GM18499 (cell line): ENCODE measurements around the gene LRCH4.
"Not testable (repeated sequence)": the region's sequence is repeated elsewhere in the genome, so short reads cannot be mapped to it uniquely, and the experiment has no call there.

Experiments
- ATAC-seq: cut with Tn5 transposase; IDR thresholded peaks from one replicate; pipeline ENCODE4 v1.9.1; 2021; ENCODE audit warnings: moderate number of reproducible peaks; ENCODE audit not compliant: insufficient read depth, unreplicated experiment

The LRCH4 gene

DNA sequence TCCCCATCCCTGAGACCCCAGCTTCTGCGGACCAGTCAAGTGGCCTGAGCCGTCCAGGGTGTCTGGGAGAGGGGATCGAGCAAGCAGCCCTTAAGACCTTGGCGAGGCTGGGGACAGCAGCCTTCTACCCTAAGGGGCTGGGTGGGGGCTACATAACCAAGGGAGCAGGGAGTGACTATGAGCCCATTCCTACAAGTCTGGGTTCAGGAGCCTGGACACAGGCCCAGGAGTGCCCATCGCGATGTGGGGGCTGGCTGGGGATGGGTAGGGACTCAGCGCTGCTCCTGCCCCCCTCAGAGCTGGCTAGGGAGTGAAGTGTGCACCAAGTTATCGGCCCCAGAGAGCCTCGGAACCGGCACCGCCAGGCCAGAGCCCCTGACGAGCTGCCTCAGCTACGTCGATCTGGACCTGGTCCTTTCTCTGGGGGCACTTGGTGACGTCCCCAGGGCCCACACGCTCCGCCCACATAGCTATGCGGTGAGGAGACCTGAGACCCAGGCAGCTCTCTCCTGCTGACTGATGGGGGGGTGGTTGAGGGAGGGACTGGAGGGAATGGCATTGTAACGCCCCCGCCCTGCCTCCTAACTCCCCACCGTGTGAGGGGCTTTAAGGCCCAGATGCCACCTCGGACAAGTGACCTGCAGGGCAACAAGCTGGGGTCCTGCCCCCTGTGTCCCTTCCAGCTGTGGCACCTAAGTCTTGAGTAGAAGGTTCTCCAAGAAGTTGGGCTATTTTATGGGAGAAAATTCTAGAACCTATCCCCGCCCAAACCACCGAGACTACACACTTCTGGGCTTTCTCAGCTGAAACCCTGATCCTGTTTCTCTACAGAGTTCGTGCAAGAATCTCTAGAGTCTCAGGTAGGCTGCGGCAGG, 14.7 kb downstream of the LRCH4 start:
- ATAC-seq: no peak

DNA sequence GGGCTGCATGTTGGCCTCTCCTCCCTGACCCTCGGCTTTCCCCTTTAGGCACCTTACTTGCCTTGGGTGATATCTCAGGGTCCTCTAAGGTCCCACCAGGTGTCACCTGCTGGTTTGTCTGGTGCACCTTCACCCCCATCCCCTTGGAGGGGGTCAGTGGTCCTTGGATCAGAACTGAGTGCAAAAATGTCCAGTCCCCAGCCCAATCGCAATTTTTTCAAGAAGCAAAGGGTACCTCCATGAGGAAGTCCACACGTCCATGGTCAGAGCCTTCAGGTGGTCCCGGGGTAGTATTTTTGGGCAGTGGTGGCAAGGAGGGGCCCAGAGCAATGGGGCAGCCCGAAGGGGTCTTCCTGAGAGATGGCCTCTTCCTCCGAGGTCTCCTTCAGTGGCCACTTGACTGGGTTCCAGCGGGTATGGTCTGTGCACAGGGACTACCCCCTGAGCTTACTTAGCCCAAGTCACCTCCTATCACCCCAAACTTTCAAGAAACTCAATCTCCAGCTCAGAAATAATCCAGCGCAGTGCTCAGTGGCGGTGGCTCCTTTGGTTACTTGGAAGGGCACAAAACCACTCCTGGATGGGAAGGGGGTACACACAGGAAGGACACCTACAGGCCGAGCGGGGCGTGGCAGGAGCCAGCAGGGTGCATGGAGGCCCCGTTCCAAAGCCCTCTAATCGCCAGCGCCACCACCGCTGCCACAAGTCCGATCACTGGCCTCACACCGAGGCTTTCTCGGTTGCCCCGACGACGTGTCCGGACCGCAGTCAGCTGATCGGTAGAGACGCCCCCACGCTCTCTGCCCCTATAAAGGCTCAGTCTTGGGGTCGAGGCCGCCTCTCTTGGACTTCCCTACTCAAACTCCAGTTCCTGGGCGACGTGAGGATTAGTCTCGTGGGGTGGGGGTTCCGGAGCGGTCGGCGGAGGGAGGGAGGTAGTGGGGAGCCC, 16.8 kb downstream of the LRCH4 start:
- no peak for ATAC-seq

DNA sequence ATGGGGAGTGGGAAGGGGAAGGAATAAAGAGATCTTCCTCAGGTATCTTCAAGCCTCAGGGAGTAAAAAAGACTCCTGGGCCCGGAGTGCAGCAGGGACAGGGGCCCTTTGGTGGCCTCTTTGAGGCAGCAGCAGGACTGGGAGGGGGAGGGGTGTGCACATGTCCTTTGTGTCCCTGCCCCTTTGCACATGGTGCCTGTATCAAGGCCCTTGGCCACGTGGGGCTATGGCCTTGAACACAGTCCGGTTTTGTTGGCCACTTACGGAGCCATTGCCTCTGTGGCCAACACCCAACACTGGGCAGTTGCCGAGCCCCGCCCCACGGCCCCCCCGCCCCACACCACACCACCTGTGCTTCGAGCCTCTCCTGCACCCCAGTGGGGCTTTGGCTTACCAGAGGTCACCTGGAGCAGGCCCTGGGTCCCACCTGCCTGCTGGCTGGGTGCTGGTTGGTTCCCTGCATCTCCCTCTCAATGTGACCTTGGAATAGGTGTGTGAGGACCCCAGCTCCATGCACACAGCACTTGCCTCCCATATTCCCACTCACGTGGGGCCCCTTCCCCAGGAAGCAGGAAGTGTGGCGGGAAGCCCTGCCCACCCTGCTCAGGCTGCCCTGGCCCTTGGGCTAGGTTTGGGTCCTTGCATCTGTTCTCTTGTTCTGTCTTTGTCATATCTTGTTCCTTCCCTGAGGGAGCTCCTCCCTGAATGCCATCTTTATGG, 17.6 kb downstream of the LRCH4 start:
- no peak for ATAC-seq

DNA sequence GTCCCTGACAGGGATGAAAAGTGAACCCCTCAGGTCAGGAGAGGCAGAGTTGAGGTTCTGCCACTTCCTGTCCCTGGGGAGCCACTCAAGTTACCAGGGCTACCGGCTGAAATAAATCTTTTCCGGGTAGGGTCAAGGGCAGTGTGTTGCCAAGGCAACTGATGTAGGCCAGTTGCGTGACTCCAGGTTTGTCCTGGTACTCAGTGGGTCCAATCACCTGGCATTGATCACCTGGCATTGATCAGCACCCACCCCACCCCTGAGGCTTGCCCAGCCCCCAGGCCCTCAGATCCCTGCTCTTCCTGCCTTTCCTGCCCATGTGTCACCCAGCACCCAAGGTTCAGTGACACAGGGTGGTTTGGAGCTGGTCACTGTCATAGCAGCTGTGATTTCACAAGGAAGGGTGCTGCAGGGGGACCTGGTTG, 18.2 kb downstream of the LRCH4 start:
- no peak for ATAC-seq

DNA sequence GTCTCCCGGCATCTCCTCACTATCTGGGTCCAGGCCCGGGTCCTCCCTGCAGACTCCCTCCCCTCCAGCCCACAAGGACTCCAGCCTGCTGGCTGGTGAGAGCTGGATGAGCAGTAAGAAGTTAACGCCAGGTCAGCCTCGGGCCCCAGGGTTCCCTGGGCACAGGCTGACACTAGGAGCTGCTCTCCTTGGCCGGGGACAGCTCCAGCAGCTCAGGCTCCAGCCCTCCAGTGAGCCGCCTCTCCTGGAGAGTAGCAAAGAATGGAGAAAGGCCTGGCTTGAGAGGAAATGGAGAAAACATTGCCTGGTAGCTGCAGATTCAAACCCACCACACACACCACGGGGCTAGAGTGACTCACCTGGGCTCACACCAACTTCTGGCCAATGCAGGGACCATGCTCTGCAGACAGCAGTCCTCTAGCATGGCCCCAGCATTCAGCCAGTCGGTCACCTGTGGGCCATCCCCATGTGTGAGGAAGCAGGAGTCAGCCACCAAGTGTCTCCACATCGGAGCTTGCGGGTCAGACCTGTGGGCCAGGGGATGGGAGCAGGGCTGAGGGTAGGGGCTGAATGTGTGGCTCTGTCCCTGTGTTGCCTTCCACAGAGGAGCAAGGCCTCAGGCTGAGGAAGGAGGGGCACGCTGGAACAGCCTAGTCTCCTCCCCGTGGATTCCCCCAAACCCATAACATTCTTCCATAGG, 18.7 kb downstream of the LRCH4 start:
- no peak for ATAC-seq

DNA sequence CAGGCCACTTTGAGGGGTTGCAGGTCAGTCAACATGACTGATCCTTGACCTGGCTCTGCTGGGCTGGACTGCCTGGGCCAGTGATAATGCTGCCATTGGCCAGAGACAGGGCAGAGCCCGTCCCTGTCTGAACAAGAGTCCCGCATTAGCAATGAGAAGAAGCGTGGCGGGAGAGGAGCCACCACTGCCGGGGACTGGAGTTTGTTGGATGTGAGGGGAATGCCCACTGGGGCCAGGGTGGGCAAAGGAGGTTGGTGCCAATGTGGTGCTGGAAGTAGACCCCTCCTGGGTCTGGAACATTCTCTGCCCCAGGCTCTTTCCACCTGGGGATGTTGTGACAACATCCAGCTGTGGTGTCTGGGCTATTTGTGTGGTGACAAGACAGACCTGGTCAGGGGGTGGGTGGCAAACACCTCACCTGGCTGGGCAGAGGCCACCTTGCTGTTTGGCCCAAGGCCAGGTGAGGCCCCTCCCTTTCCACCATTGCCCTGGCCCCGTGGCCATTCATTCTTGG, 19.9 kb downstream of the LRCH4 start:
- ATAC-seq: no peak

DNA sequence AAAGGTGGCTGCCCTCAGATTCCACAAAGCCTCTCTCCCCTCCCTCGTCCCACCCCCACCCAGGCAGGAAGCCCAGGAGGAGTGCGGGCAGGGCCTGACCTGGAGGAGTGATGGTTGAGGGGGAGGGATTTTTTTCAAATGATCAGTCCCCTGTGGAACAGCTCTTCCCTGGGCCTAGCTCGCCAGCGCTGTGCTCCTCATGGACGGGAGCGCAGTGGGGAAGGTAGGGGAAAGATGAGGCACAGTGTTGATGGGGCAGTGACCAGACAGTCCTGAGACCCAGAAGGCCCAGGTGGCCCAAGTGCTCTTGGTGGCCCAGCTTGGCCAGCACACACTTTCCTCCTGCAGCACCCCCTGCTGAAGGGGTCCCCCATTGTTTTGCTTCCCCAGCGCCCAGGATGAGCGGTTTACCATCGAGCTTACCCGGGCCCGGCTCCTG, 20.8 kb downstream of the LRCH4 start:
- no peak for ATAC-seq

DNA sequence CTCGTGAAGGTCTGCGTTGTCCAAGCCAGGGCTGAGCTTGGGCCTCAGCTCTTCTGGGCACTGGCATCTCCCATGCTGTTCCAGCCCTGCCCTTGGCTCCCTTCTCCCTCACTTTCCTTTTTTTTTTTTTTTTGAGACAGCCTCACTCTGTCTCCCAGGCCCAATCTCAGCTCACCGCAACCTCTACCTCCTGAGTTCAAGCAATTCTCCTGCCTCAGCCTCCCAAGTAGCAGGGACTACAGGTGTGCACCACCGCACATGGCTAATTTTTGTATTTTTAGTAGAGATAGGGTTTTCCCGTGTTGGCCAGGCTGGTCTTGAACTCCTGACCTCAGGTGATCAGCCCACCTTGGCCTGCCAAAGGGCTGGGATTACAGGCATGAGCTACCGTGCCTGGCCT, 21.5 kb downstream of the LRCH4 start:
- not testable (repeated sequence) for ATAC-seq

DNA sequence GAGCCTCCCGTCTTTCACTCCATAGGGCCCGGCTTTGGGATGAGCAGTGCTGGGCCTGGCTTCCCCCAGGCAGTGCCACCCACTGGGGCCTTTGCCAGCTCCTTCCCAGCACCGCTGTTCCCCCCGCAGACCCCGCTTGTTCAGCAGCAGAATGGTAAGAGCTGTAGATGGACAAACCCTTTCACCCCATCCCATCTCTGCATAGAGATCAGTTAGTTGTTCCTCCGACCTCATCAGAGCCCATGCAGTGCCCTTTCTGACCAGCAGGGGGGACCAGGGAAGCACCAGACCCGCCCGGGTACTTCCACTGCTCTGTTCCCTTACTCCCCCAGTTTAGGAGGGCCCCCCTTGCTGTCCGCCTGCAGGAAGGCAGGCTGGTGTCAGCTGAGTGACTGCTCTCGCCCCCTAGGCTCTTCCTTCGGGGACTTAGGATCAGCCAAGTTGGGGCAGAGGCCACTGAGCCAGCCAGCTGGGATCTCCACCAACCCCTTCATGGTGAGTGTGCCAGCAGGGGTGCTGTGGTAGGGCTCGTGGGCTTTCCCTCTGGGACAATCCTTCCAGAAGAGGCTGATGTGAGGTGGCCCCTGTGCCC, 22.0 kb downstream of the LRCH4 start:
- ATAC-seq: no peak

DNA sequence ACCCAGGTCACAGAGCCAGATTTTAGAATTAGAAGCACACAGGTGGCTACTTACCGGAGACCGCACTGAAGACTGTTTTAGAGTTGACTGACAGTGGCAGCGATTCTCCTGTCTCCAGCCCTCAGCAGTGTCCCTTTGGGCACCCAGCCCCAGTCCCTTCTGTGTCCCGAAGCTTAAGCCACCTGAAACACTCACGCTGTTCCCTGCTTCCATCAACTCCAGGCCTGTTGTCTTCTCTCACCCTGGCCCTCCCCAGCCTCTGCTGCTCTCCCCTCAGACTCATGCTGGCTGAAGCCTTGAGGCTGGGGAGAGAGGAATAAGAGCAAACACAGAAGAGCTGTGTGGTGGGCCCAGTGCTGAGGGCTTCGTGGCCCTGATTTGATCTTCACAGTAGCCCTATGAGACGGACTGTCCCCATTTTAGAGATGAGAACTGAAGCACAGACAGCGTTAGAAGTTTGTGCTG, 22.8 kb downstream of the LRCH4 start:
- ATAC-seq: no peak

DNA sequence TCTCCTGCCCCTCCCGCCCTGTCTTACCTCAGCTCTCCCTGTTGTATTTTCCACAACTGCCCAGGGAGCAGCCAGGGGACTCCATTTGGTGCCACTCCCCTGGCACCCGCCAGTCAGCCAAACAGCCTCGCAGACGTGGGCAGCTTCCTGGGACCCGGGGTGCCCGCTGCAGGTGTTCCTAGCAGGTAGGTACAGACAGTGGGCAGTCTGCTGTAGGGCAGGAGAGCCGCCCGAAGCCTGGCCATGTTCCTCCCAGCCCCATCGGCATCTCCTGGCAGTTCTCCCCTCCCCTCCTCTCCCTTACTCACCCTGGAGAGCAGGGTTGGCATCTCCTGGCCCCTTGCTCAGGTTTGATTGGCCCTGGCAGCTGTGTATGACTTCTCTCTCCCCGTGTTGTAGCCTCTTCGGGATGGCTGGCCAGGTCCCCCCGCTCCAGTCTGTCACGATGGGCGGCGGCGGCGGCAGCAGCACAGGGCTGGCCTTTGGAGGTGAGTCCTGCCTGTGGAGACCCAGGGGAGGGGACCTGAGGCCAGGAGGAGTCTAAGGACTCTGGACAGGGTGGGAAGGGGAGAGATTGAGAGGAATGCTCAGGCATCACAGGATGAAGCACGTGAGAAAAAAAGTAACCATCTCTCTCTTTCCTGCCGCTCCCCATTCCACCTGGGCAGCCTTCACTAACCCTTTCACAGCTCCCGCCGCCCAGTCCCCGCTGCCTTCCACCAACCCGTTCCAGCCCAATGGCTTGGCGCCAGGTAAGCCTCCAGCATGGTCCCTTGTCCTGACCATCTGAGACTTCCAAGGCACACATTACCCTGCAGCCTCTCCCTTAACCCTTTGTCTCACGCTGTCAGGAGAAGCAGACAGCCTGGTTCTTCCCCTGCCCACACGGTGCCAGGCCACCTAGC, 23.5 kb downstream of the LRCH4 start:
- no peak for ATAC-seq

DNA sequence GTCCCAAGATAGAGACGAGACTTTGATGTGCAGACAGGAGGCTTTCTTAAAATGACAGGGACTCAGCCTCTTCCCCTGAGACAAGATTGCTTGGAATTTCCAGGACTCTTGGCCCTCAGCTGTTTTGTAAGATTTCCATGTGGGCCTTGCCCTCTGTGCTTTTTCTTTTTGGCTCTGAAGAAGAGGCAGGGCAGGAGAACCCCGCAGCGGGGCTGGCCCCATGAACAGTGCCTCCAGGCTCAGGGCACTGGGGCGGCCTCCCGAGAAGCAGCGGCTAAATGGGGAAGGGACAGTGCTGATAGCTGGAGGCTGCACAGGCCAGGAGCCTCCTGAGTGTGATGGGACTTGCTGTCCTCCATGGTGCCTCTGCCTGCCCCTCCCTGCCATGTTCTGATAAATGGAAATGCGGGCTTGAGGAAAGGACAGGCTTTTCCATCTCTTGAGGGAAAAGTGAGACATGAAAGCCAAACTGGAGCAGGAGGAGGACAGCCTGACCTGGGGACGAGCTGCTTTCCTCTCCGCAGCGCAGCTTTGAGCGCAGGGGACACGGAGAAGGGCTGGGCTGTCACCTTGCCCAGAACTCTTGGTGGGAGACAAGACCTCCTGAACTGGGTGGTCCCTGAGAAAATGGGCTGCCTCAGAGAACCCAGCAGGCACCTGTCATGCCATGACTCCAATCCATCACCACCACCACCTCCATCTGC, 24.3 kb downstream of the LRCH4 start:
- no peak for ATAC-seq

DNA sequence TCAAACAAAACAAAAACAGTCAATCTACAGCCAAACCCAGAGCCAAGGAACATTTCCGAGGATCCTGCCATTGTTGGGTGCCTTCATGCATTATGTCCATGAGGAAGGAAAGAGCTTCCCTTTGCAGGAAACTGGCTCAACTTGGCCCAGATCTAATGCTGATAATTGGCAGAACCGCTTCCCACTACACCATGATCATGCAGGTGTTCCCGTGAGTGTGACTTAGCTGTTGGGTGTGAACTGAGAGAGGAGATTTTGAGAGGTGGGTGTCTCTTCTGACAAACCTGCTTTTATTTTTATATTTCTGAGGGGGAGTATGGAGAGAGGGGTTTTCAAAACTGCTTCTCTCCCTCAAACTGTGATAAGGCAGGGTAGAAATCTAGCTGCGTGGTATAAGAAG, 26.8 kb downstream of the LRCH4 start:
- no peak for ATAC-seq

DNA sequence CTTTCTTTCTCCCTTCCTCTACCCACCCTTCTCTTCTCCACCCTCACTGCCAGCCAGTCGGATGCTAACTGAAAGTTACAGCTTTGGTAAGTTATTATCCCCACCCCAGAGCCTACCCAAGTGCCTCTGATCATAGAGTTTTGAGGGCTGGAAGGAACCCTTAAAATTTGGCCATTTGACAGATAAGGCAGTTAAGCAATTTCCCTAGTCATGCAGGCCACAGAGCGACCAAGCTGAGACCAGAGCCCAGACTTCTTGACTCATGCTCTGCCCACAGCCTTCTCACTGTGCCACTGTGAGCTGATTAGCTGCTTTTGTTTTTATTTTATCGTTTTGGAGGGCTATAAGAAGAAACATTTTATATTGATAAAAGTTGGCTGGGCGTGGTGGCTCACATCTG, 29.4 kb downstream of the LRCH4 start:
- ATAC-seq: no peak

DNA sequence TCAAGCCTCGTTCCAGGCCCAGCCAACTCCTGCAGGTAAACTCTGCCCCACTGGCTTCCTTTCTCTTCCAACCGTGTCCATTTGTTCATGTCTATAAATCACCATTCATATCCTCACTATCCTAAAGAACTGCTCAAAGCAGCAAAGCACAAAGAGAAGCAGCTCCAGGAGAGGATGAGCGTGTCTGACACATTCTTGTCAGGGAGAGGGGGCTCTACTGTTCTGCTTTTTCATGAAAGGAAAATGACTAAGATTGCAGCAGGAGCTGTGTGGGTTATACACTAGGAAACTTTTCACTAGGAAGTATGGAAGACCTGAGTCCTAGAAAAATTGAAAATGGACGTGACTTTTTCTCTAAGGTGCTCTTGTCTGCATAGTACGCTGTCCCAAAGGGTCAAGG, 30.2 kb downstream of the LRCH4 start:
- no peak for ATAC-seq

DNA sequence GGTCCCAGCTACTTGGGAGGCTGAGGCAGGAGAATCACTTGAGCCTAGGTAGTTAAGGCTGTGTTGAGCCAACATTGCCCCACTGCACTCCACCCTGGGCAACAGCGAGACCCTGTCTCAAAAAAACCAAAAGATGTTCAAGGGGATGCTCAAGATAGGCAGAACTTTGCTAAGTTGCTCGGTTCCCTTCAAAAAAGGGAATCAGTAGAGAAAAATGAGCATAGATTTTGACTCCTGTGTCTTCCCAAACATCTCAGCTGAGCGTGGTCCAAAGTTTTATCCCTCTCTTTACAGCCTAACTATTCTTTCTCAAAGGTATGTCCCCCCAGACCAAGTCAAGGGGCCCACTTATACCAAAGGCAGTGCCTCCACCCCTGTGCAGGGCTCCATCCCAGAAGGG, 32.9 kb downstream of the LRCH4 start:
- ATAC-seq: no peak

DNA sequence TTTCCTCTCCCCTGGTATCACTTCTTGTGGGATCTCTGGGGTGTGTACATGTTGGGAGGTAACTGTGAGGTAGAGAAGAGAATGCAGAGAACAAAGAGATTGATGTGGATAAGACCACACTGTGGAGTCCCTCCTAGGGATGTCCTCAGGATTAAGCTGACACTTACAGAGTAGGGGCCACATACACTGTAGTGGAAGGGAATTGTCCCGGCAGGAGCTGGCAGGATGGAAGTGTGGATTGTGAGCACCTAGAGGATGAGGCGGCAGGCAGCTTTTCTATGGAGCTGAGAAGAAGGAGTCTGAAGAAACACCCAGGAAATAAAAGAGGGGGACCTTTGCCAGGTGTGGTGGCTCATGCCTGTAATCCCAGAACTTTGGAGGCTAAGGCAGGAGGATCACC, 33.4 kb downstream of the LRCH4 start:
- no peak for ATAC-seq

DNA sequence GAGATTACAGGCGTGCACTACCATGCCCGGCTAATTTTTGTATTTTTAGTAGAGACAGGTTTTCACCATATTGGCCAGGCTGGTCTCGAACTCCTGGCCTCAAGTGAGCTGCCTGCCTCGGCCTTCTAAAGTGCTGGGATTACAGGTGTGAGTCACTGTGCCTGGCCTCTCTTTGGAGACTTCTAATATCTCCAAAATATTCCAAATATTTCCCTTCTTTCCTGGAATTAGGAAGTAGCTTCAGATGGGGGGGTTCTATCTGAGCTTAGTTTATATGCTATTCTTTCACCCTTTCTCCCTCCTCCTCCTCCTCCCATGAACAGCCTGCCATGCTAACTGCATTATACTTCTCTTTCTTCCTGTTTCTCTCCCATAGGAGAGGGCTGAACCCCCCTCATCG, 37.5 kb downstream of the LRCH4 start:
- not testable (repeated sequence) for ATAC-seq
